Stomach (tissue), 4 donors: ENCODE data around the gene BIN1.

Experiments
- POLR2A ChIP-seq, 4 donors: fragments of 450-650 bp; IDR thresholded peaks; one replicate each; pipeline ENCODE4 v1.6.1; 2016; ENCODE audit warnings: antibody characterized with exemption in 4 of 4, control low read depth in 2 of 4, mild to moderate bottlenecking in 1 of 4, moderate library complexity in 1 of 4
- POLR2AphosphoS5 ChIP-seq, 3 donors: sonication (generic); formaldehyde crosslinking; IDR thresholded peaks; one replicate each; pipeline ENCODE4 v1.6.1; 2016; ENCODE audit warnings: antibody characterized with exemption in 3 of 3
- TF ChIP-seq, protein P1 (sequence below), 7 experiments: fragments of 450-650 bp in 4 of 7; fragments of 200-600 bp in 3 of 7; sonication (generic) in 3 of 7; IDR thresholded peaks; one replicate each; pipeline ENCODE4 v1.5.1; 2016 to 2019; ENCODE audit warnings: antibody characterized with exemption in 7 of 7, control low read depth in 2 of 7, mild to moderate bottlenecking in 1 of 7

DNA sequence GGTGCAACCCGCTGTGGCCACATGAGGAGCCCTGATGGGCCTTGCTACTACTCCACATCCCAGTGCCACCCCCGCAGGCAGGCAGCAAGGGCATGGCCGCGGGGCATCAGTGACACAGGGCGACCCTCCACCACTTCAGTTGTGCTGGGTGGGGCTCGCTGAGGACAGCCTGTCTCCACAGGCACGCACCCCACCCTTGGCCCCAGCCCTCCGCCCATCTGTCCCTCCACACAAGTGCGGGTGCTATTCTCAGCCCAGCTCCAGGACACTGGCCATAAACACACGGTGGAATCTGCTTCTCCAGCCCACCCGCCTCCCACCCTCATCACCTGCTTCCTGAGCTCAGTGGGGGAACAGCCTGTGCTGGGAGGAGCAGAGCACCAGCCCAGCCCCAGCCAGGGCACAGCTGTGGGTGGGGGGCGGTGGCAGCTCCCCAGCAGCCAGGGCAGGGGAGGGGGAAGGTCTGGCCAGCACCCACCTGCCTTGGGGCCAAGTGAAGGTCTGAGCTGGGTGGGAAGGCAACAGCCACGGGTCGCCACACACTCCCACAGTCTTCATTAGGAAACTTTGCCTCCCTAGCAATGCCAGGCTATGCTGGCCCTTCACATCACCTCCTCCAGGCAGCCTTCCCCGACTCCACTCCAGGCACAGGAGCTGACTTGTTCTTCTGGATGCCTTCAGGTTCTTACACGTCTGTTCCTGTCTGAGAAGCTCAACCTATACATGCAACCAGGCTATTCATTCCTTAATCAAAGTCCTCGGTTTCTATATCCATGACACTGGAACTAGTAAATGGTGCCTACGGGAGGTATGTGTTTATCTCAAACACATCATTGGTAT, 16.5 kb downstream of the BIN1 start:
- no peak for TF ChIP-seq POLR2A (IDR thresholded peaks at IDR 0.05)
- TF ChIP-seq, protein P1, sequence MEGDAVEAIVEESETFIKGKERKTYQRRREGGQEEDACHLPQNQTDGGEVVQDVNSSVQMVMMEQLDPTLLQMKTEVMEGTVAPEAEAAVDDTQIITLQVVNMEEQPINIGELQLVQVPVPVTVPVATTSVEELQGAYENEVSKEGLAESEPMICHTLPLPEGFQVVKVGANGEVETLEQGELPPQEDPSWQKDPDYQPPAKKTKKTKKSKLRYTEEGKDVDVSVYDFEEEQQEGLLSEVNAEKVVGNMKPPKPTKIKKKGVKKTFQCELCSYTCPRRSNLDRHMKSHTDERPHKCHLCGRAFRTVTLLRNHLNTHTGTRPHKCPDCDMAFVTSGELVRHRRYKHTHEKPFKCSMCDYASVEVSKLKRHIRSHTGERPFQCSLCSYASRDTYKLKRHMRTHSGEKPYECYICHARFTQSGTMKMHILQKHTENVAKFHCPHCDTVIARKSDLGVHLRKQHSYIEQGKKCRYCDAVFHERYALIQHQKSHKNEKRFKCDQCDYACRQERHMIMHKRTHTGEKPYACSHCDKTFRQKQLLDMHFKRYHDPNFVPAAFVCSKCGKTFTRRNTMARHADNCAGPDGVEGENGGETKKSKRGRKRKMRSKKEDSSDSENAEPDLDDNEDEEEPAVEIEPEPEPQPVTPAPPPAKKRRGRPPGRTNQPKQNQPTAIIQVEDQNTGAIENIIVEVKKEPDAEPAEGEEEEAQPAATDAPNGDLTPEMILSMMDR (IDR thresholded peaks at IDR 0.05), result no peak
- no peak for TF ChIP-seq POLR2AphosphoS5 (IDR thresholded peaks at IDR 0.05)
